Heart left ventricle (tissue), 16 donors: Measurements from ENCODE around the gene CNKSR1. TPM values are rescaled to one million over a fixed set of nuclear protein-coding genes. Genes with fewer than 3 reads are reported as not detected.

Experiments used
- ATAC-seq, 4 donors: fragments of 200-7000 bp; cut with Tn5 transposase; one replicate each; pipeline ENCODE4 v1.9.1; 2020 to 2022; ENCODE audit warnings: moderate library complexity in 4 of 4, mild to moderate bottlenecking in 3 of 4, moderate number of reproducible peaks in 1 of 4
- DNase-seq, 5 donors: peaks; one replicate each; pipeline ENCODE4 v3.0.0-alpha.2; 2020
- H3K27ac ChIP-seq, 12 donors: fragments of 200-600 bp; sonication (generic) in 4 of 12; one replicate each; pipeline versions ENCODE4 v1.5.0 to v1.8.0; 2016 to 2022; ENCODE audit warnings: mild to moderate bottlenecking in 2 of 12
- H3K27me3 ChIP-seq, 9 donors: fragments of 200-600 bp; sonication (generic) in 2 of 9; one replicate each; pipeline versions ENCODE4 v1.5.1 to v1.8.0; 2016 to 2022; ENCODE audit warnings: mild to moderate bottlenecking in 3 of 9
- H3K36me3 ChIP-seq, 9 donors: fragments of 200-600 bp; sonication (generic) in 2 of 9; one replicate each; pipeline versions ENCODE4 v1.5.0 to v1.8.0; 2018 to 2022; ENCODE audit warnings: mild to moderate bottlenecking in 2 of 9
- H3K4me1 ChIP-seq, 12 donors: fragments of 200-600 bp; sonication (generic) in 4 of 12; one replicate each; pipeline versions ENCODE4 v1.5.0 to v1.8.0; 2016 to 2022; ENCODE audit warnings: mild to moderate bottlenecking in 3 of 12
- H3K4me3 ChIP-seq, 12 donors: fragments of 200-600 bp; sonication (generic) in 4 of 12; one replicate each; pipeline versions ENCODE4 v1.5.0 to v1.8.0; 2017 to 2022; ENCODE audit warnings: mild to moderate bottlenecking in 9 of 12, moderate library complexity in 4 of 12
- H3K9me3 ChIP-seq, 12 donors: fragments of 200-600 bp; sonication (generic) in 4 of 12; one replicate each; pipeline versions ENCODE4 v1.5.0 to v1.8.0; 2016 to 2022; ENCODE audit warnings: mild to moderate bottlenecking in 1 of 12
- CTCF ChIP-seq, 12 donors: fragments of 200-600 bp; sonication (generic) in 4 of 12; IDR thresholded peaks; one replicate each; pipeline versions ENCODE4 v1.5.0 to v1.8.0; 2018 to 2022; ENCODE audit warnings: antibody characterized with exemption in 12 of 12, mild to moderate bottlenecking in 5 of 12
- POLR2A ChIP-seq, 2 donors: fragments of 450-650 bp; IDR thresholded peaks; one replicate each; pipeline ENCODE4 v1.6.1; 2017; ENCODE audit warnings: antibody characterized with exemption in 2 of 2, mild to moderate bottlenecking in 2 of 2, moderate library complexity in 2 of 2
- WGBS, 4 donors: extraction: QIAGEN DNeasy Blood & Tissue Kit in 2 of 4; methylation state at CpG; one replicate each; pipeline versions ENCODE4 v1.1.5 to v1.1.7; 2013 to 2018; 5-methylcytosine and 5-hydroxymethylcytosine counted together
- intact Hi-C, 10 donors: fragments of 100-400 bp; cut with DNase I; formaldehyde crosslinking; loops; one replicate each; pipeline versions ENCODE4 v1.11.1 to v1.14.2; 2022
- polyA plus RNA-seq, 2 donors: library from polyadenylated mRNA; stranded (reverse); fragments of 200-250 nt; gene quantifications; one replicate each; pipeline ENCODE4 v1.2.3, GENCODE V29; 2013
- total RNA-seq, 9 donors: library from RNA; depleted of rRNA in 2 of 9; stranded (reverse); fragments of >200 nt in 2 of 9; fragmentation: NEBNext Ultra II Directional in 3 of 9; extraction: Animal tissue kit (Norgen Biotek cat#: 25700) in 3 of 9; gene quantifications; one replicate each; pipeline versions ENCODE4 v1.1.0 to v1.2.4, GENCODE V29; 2016 to 2023
- donor health status: ischemic (EF 13 %, LVEDD 7.1; RV severe dilation, severe dysfunction).
- donor health status: healthy with polysubstance abuse.
- donor health status: DM: no; HTN: yes; CAD: no.
- donor health status: DM: no; HTN: no; CAD: no.
- donor health status: ischemic (EF 25% LVEDD 6.9; RV normal size, moderate dysfunction).
- donor health status: ischemic (EF 25% LVEDD 5.7; RV mildly dilated, moderate dysfunction).
- donor health status: healthy.
- donor health status: DM: yes; HTN: yes; CAD: no.
- donor health status: ischemic (EF 35%, LVEDD 5.7; RV mildly dilated, moderate dysfunction).
- donor health status: nonischemic (EF 11% LVEDD 7.7; RV severe dilation, severe dysfunction).
- donor health status: DM: yes; HTN: yes; CAD: no.
- donor health status: PGD.
- donor health status: ischemic (EF 29% LVEDD 5.4; RV normal size, mild dysfunction).
- donor health status: nonischemic (EF 23%, LVEDD 6.1; RV moderate dilation, normal function).

Gene CNKSR1
- total and polyA plus RNA-seq, 11 donors, result 0.60 to 3.4 (median 1.4) TPM; not detected in 1

GRCh38 chr1:26234644-26235370, 57.5 kb downstream of the CNKSR1 start:
- Histone ChIP-seq H3K27me3 (no peaks in the 10 kb centered on the region), H3K9me3 (no peaks in the 10 kb centered on the region), H3K27ac (peak overlapping the region; percentile 5 to 96 (median 93)), H3K4me3 (peak overlapping the region; percentile 48 to 90 (median 78)), H3K36me3 (peaks cover 0 to 3% (median 0%) of the 10 kb centered on the region in 9 donors), H3K4me1 (peaks cover 0 to 36% (median 13%) of the 10 kb centered on the region in 12 donors)
- ATAC-seq (peak in 1 of 4 donors; percentile 1), DNase-seq (peak in 1 of 5 donors; percentile 31)
- intact Hi-C loops, result loop anchor here in 9 of 10 donors (2.0 to 10.0 kb wide), 9 partner anchors 66 to 200 kb away; partner anchors contain the start of genes C1orf232 (in 4 of the 9), PDIK1L (in 4 of the 9) and ZNF593 (in 4 of the 9)
- 3 to 5% (median 4%) methylated on average over 30 of the region's 30 CpGs for WGBS, 4 donors
- no peak for TF ChIP-seq CTCF (IDR thresholded peaks at IDR 0.05)
- TF ChIP-seq POLR2A (IDR thresholded peaks at IDR 0.05), result no peak

- H3K27me3 ChIP-seq, result no peaks in the 10 kb centered on the region
- no peak for TF ChIP-seq CTCF (IDR thresholded peaks at IDR 0.05)
- no peak for TF ChIP-seq POLR2A (IDR thresholded peaks at IDR 0.05)
- H3K36me3 ChIP-seq, result peaks cover 0 to 18% (median 0%) of the 10 kb centered on the region in 9 donors
- WGBS, 4 donors, result 50 to 66% (median 60%) methylated on average over 6 of the region's 6 CpGs
- no peak overlapping the region for H3K4me3 ChIP-seq
- no peaks in the 10 kb centered on the region for H3K9me3 ChIP-seq
- H3K4me1 ChIP-seq, result peaks cover 0 to 37% (median 13%) of the 10 kb centered on the region in 12 donors
- H3K27ac ChIP-seq, result peak overlapping the region in 10 of 12 donors; percentile 15 to 68 (median 42)
- ATAC-seq (no peak), DNase-seq (no peak)
- intact Hi-C loops, result loop anchor here in 5 of 10 donors (10.0 kb wide), 2 partner anchors 133 to 203 kb away; no protein-coding TSS in a partner anchor
Observed at GRCh38 chr1:26237230-26237966, 60.1 kb downstream of the CNKSR1 start.

Other genes with a start within 250 kb of the CNKSR1 start
- gene PAFAH2, start 179.4 kb upstream of the CNKSR1 start, total RNA-seq, result 10 to 100 TPM in 4 of 9 donors, 1 to 10 TPM in 5; 5.8 to 18.6 (median 9.7) TPM
- gene PAFAH2, start 179.4 kb upstream of the CNKSR1 start, polyA plus RNA-seq, result 1 to 10 TPM; 5.9 to 7.6 TPM
- 10 to 100 TPM in 2 of 9 donors, 1 to 10 TPM in 7; 1.8 to 17.5 (median 4.1) TPM for gene EXTL1, start 155.7 kb upstream of the CNKSR1 start, total RNA-seq
- 1 to 10 TPM; 1.2 to 5.7 TPM for gene EXTL1, start 155.7 kb upstream of the CNKSR1 start, polyA plus RNA-seq
- gene SLC30A2, start 131.4 kb upstream of the CNKSR1 start, total RNA-seq, result 10 to 100 TPM in 4 of 9 donors, 1 to 10 TPM in 5; 2.9 to 18.0 (median 6.5) TPM
- gene SLC30A2, start 131.4 kb upstream of the CNKSR1 start, polyA plus RNA-seq, result 1 to 10 TPM; 3.4 to 3.7 TPM
- 100 to 1,000 TPM; 136 to 598 (median 196) TPM for gene TRIM63, start 109.9 kb upstream of the CNKSR1 start, total RNA-seq
- 100 to 1,000 TPM; 277 to 444 TPM for gene TRIM63, start 109.9 kb upstream of the CNKSR1 start, polyA plus RNA-seq
- 1 to 10 TPM; 3.9 to 9.3 (median 6.0) TPM for gene PDIK1L, start 65.7 kb upstream of the CNKSR1 start, total RNA-seq
- 1 to 10 TPM; 2.1 to 2.7 TPM for gene PDIK1L, start 65.7 kb upstream of the CNKSR1 start, polyA plus RNA-seq
- gene FAM110D, start 18.4 kb upstream of the CNKSR1 start, total RNA-seq, result 1 to 10 TPM; 2.5 to 6.5 (median 3.2) TPM
- gene FAM110D, start 18.4 kb upstream of the CNKSR1 start, polyA plus RNA-seq, result 1 to 10 TPM; 2.2 to 3.7 TPM
- not detected for gene C1orf232, start 8.5 kb upstream of the CNKSR1 start, total RNA-seq
- gene C1orf232, start 8.5 kb upstream of the CNKSR1 start, polyA plus RNA-seq, result not detected
- gene ZNF593, start 7.6 kb upstream of the CNKSR1 start, total RNA-seq, result 10 to 100 TPM; 13.7 to 36.8 (median 21.0) TPM
- gene ZNF593, start 7.6 kb upstream of the CNKSR1 start, polyA plus RNA-seq, result 100 to 1,000 TPM in 1 of 2 donors, 10 to 100 TPM in 1; 43.1 to 147 TPM
- not detected for gene ZNF593OS, start 5.7 kb upstream of the CNKSR1 start, total RNA-seq
- not detected for gene ZNF593OS, start 5.7 kb upstream of the CNKSR1 start, polyA plus RNA-seq
- not detected for gene CATSPER4, start 13.1 kb downstream of the CNKSR1 start, total RNA-seq
- not detected for gene CATSPER4, start 13.1 kb downstream of the CNKSR1 start, polyA plus RNA-seq
- 100 to 1,000 TPM in 2 of 9 donors, 10 to 100 TPM in 7; 28.6 to 180 (median 48.7) TPM for gene CEP85, start 56.7 kb downstream of the CNKSR1 start, total RNA-seq
- gene CEP85, start 56.7 kb downstream of the CNKSR1 start, polyA plus RNA-seq, result 10 to 100 TPM; 13.4 to 22.7 TPM
- gene SH3BGRL3, start 102.6 kb downstream of the CNKSR1 start, total RNA-seq, result 100 to 1,000 TPM in 1 of 9 donors, 10 to 100 TPM in 8; 22.4 to 234 (median 40.0) TPM
- 100 to 1,000 TPM in 1 of 2 donors, 10 to 100 TPM in 1; 43.8 to 119 TPM for gene SH3BGRL3, start 102.6 kb downstream of the CNKSR1 start, polyA plus RNA-seq
- 10 to 100 TPM in 3 of 9 donors, 1 to 10 TPM in 6; 3.7 to 17.2 (median 7.6) TPM for gene UBXN11, start 129.1 kb downstream of the CNKSR1 start, total RNA-seq
- gene UBXN11, start 129.1 kb downstream of the CNKSR1 start, polyA plus RNA-seq, result 10 to 100 TPM in 1 of 2 donors, 1 to 10 TPM in 1; 9.0 to 12.2 TPM
- 10 to 100 TPM in 2 of 9 donors, 1 to 10 TPM in 6, not detected in 1; 1.6 to 89.9 (median 4.4) TPM for gene CD52, start 140.5 kb downstream of the CNKSR1 start, total RNA-seq
- 10 to 100 TPM in 1 of 2 donors, 1 to 10 TPM in 1; 9.9 to 26.1 TPM for gene CD52, start 140.5 kb downstream of the CNKSR1 start, polyA plus RNA-seq
- under 1 TPM in 2 of 9 donors, not detected in 7; 0.25 to 0.45 TPM for gene CRYBG2, start 176.6 kb downstream of the CNKSR1 start, total RNA-seq
- gene CRYBG2, start 176.6 kb downstream of the CNKSR1 start, polyA plus RNA-seq, result not detected
- 1 to 10 TPM in 1 of 9 donors, under 1 TPM in 2, not detected in 6; 0.28 to 1.2 (median 0.48) TPM for gene ZNF683, start 195.3 kb downstream of the CNKSR1 start, total RNA-seq
- gene ZNF683, start 195.3 kb downstream of the CNKSR1 start, polyA plus RNA-seq, result under 1 TPM in 1 of 2 donors, not detected in 1; 0.04 TPM
- gene LIN28A, start 233.3 kb downstream of the CNKSR1 start, total RNA-seq, result under 1 TPM in 1 of 9 donors, not detected in 8; 0.15 TPM
- not detected for gene LIN28A, start 233.3 kb downstream of the CNKSR1 start, polyA plus RNA-seq